Kidney tubule cell (primary cell): ENCODE measurements around the gene CACNG6.
"Not testable (repeated sequence)": the region's sequence is repeated elsewhere in the genome, so short reads cannot be mapped to it uniquely, and the experiment has no call there.

ENCODE experiments used
- DNase-seq: peaks from one replicate; pipeline ENCODE4 v3.0.0-alpha.2; 2018; ENCODE audit warnings: low spot score

CACNG6 gene

GRCh38 chr19:54002495-54003315 lies 11.3 kb downstream of the CACNG6 start:
- no peak for DNase-seq

DNA sequence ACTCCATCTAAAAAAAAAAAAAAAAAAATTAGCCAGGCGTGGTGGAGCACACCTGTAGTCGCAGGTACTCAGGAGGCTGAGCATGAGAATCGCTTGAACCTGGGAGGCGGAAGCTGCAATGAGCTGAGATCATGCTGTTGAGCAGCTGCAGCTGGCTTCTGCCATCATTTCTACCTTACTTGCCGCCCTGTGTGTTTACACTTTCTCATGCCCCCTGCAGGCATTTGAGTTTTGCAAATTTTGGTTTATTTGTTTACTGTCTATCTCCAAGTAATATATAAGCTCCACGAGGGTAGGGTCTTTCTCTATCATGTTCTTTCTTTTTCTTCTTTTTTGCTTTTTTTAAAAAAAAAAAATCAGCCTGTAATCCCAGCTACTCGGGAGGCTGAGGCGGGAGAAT lies 18.0 kb downstream of the CACNG6 start:
- no peak for DNase-seq

GRCh38 chr19:54010474-54010873 lies 19.0 kb downstream of the CACNG6 start:
- DNase-seq = no peak

GRCh38 chr19:54011507-54012211 lies 20.2 kb downstream of the CACNG6 start:
- DNase-seq = no peak

DNA sequence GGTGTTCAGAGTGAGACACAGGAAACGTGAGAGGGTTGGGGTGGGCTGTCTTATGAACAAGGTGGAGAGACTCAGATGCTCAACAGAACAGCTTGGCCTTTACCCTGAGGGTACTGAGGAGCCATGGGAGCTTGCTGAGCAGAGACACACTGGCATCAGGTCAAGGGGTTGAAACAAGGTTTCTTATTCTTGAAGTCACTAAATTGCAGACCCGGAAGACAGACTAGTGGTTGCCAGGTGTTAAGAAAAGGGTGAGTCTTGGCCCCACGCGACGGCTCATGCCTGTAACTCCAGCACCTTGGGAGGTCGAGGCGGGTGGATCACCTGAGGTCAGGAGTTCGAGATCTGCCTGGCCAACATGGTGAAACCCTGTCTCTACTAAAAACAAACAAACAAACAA lies 22.4 kb downstream of the CACNG6 start:
- no peak for DNase-seq

- no peak for DNase-seq
These were observed 23.6 kb downstream of the CACNG6 start for GRCh38 chr19:54014920-54015560.

DNA sequence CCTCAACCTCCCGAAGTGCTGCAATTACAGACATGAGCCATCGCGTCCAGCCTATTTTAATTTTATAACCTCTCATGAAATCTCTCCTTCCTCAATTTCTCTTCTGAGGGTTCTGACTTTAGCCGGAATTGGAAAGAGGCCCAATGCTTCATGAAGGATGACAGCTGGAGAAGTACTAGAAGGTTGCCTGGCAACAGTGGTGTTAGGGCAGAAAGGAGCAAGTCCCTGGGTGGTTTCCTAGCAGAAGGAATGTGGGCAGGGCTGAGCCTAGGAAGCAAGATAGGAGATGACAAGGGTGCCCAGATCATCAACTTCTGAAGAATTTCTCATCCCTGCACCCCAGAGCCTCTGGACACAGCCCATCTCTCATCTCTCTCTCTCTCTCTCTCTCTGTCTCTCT lies 25.8 kb downstream of the CACNG6 start:
- DNase-seq = peak; percentile 39

DNA sequence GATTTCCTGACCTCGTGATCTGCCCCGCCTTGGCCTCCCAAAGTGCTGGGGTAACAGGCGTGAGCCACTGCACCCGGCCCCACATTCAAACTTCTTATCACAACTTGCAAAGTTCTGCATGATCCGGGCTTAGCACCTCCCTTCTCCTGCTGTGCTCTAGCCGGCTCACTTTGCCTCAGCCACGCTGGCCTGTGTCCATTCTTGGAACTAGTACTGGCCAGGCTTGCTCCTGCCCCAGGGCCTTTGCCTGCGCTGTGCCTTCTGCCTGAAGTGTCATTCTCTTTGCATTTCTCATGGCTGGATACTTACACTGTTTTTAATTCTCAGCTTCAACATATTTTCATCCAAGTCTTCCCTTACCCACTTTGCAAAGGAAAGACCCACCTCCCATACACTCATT lies 29.9 kb downstream of the CACNG6 start:
- no peak for DNase-seq

GRCh38 chr19:54021932-54022331 lies 30.5 kb downstream of the CACNG6 start:
- no peak for DNase-seq

- DNase-seq = no peak
These were observed 31.8 kb downstream of the CACNG6 start for GRCh38 chr19:54023191-54023590.

- peak; percentile 14 for DNase-seq
These were observed 33.2 kb downstream of the CACNG6 start for GRCh38 chr19:54024660-54025059.

GRCh38 chr19:54026656-54027055 lies 35.2 kb downstream of the CACNG6 start:
- no peak for DNase-seq

DNA sequence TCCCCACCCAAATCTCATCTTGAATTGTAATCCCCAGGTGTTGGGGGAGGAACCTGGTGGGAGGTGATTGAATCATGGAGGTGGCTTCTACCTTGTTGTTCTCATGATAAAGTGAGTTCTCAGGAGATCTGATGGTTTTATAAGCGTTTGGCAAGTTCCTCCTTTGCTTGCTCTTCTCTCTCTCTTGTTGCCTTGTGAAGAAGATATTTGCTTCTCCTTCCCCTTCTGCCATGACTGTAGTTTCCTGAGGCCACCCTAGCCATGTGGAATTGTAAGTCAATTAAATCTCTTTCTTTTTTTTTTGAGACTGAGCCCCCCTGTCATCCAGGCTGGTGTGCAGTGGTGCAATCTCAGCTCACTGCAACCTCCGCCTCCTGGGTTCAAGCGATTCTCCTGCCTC lies 37.9 kb downstream of the CACNG6 start:
- no peak for DNase-seq

DNA sequence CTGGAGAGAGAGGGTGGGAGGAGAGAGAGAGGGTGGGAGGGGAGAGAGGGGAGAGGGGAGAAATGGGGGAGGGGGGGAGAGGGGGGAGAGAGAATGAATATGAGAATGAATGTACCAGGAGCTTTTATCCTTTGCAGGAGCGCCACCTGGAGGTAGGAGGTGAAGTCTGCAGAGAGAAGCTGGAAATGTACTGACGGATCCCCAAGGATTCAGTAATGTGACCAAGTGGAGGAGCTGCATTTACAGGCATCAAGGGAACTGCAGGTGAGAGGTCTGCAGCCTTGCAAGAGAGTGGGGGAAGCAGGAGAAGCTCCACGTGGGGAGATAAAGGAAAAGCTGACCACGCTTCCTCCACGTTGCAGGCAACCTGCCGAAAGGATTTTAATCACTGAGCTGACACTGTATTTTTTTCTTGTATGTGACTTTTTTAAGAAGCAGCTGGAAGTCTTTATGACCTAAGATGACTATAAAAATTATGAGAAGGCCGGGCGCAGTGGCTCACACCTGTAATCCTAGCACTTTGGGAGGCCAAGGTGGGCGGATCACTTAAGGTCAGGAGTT lies 38.6 kb downstream of the CACNG6 start:
- DNase-seq = peak; percentile 58

- no peak for DNase-seq
These were observed 39.6 kb downstream of the CACNG6 start for GRCh38 chr19:54030895-54031586.

- DNase-seq = peak; percentile 68
These were observed 44.1 kb downstream of the CACNG6 start for GRCh38 chr19:54035215-54036178.

- DNase-seq = not testable (repeated sequence)
These were observed 45.1 kb downstream of the CACNG6 start for GRCh38 chr19:54036542-54036941.

DNA sequence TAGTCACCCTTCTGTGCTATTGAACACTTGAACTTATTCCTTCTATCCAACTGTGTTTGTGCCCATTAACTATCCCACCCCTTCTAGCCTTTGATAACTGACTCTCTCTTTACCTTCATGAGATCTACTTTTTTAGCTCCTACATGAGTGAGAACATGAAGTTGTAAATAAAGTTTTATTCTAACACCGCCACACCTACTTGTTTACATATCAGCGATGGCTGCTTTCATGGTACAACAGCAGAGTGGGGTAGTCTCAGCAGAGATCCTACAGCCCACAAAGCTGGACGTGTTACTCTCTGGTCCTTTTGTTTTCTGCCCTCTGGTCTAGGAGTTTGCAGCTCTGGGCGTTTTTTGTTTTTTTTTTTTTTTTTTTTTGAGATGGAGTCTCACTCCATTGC lies 48.6 kb downstream of the CACNG6 start:
- DNase-seq = no peak

DNA sequence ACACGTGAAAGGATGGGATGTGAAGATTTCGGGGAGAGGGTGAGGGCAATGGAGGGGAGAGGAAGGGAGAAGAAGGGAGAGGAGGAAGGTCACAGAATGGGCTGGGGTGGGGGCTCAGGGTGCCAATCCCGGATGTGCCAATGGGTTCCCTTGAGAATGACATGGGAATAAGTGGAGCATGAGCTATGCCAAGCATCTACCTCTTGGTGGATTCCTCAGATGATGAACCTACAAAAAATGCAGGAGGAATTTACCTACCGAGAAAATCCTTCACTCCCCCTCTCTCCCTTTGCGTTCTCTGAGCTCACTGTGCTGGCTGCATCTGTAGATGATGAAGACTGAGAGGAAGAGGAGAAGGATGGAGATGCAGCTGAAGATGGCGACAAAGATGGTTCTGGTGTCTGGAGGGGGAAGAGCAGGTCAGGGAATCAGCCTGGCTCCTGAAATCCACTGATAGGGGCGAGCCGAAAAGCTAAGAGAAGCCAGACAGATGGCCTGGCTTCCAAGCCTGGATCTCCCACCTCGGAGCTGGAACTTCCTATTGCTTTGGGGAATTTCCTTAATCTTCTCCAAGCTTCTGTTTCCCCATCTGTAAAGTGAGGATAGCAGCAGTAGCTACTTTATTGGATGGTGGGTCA lies 50.7 kb downstream of the CACNG6 start:
- DNase-seq = peak; percentile 85

- no peak for DNase-seq
These were observed 51.6 kb downstream of the CACNG6 start for GRCh38 chr19:54042989-54043388.
